Measurements from ENCODE around the gene HDDC3. TPM values are rescaled to one million over a fixed set of nuclear protein-coding genes. Genes with fewer than 3 reads are reported as not detected.

The HDDC3 gene
- total and polyA plus RNA-seq, 9 of the 15 experiments (the other 6 are each of a cell fraction or from before 2014, with no cell fraction given), result 14.9 to 55.8 (median 36.9) TPM

DNA sequence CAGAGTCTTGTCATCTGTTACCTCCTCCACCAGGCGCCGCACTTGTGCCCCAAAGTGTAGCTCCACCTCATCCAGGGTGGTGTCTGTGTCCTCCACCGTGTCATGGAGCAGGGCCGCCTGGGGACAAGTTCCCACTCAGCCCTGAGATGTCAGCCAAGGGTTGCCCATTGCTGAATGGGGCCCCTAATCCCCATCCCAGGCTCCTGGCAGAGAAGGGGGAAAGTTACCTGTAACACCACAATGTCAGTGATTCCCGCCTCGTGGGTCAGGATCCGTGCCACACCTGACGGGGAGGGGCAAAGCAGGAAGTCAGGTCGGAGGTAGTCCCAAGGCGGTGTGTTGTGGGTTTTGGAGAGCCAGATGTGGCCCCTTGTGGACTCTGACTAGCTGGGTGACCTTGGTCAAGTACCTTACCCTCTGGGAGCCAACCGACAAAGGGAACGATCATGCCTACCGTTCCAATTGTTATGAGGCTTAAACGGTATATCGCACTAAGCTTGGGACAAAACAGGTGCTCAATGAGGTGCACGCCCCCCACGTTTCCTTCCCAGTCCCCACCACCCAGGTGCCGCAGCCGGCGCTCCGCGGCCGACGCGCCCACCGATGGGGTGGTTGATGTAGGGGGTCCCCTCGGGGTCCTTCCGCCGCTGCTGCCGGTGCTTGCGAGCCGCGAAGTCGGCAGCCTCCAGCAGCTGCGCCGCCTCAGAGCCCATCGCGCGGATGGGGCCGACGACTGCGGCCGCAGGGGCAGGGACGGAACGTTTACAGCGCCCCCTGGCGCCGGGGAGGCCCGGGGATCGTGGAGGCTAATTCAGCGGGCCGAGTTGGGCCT is at the start of gene HDDC3 (continued):
- peak; percentile 66; the same call in 1 of the 2 replicates for TF ChIP-seq REST (IDR thresholded peaks at IDR 0.05; ENCODE audit: borderline replicate concordance)
- TF ChIP-seq REST (CRISPR knock-in tag; IDR thresholded peaks at IDR 0.05; ENCODE audit: low read depth), result no peak
- TF ChIP-seq SNRNP70 (optimal IDR thresholded peaks at IDR 0.05; ENCODE audit: low read depth, low read length), result no peak
- no peak for TF ChIP-seq TRIM24 (IDR thresholded peaks at IDR 0.05)
- TF ChIP-seq CEBPG (CRISPR knock-in tag; IDR thresholded peaks at IDR 0.05), result no peak; the same call in 1 of the 2 replicates
- TF ChIP-seq CEBPG (tag; conservative IDR thresholded peaks at IDR 0.05 in 1 of 2, IDR thresholded peaks at IDR 0.05 in 1 of 2), result no peak
- TF ChIP-seq, protein P1, sequence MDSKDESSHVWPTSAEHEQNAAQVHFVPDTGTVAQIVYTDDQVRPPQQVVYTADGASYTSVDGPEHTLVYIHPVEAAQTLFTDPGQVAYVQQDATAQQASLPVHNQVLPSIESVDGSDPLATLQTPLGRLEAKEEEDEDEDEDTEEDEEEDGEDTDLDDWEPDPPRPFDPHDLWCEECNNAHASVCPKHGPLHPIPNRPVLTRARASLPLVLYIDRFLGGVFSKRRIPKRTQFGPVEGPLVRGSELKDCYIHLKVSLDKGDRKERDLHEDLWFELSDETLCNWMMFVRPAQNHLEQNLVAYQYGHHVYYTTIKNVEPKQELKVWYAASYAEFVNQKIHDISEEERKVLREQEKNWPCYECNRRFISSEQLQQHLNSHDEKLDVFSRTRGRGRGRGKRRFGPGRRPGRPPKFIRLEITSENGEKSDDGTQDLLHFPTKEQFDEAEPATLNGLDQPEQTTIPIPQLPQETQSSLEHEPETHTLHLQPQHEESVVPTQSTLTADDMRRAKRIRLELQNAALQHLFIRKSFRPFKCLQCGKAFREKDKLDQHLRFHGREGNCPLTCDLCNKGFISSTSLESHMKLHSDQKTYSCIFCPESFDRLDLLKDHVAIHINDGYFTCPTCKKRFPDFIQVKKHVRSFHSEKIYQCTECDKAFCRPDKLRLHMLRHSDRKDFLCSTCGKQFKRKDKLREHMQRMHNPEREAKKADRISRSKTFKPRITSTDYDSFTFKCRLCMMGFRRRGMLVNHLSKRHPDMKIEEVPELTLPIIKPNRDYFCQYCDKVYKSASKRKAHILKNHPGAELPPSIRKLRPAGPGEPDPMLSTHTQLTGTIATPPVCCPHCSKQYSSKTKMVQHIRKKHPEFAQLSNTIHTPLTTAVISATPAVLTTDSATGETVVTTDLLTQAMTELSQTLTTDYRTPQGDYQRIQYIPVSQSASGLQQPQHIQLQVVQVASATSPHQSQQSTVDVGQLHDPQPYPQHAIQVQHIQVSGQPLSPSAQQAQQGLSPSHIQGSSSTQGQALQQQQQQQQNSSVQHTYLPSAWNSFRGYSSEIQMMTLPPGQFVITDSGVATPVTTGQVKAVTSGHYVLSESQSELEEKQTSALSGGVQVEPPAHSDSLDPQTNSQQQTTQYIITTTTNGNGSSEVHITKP (IDR thresholded peaks at IDR 0.05; ENCODE audit: partially characterized antibody), result peak; percentile 75
- no peak for TF ChIP-seq SMARCA5 (IDR thresholded peaks at IDR 0.05)
- TF ChIP-seq ATF4 (CRISPR knock-in tag; IDR thresholded peaks at IDR 0.05), result no peak
